Ishikawa (cell line): ENCODE results near the gene DEPDC1B.

Source experiments
- CEBPB ChIP-seq: IDR thresholded peaks from 2 replicates; pipeline ENCODE4 v1.6.1; 2012
- CREB1 ChIP-seq: IDR thresholded peaks from 2 replicates; pipeline ENCODE4 v1.6.1; 2012; ENCODE audit warnings: low read depth
- EP300 ChIP-seq: IDR thresholded peaks from 2 replicates; pipeline ENCODE4 v1.6.1; 2012; ENCODE audit warnings: borderline replicate concordance
- FOXM1 ChIP-seq: IDR thresholded peaks from 2 replicates; pipeline ENCODE4 v1.6.1; 2012; ENCODE audit warnings: low read depth, borderline replicate concordance
- NFIC ChIP-seq: IDR thresholded peaks from 2 replicates; pipeline ENCODE4 v1.6.1; 2012
- RAD21 ChIP-seq: IDR thresholded peaks from 2 replicates; pipeline ENCODE4 v1.6.1; 2012; ENCODE audit warnings: low read depth
- TAF1 ChIP-seq: IDR thresholded peaks from 2 replicates; pipeline ENCODE4 v1.6.1; 2012; ENCODE audit warnings: low read depth, mild to moderate bottlenecking
- YY1 ChIP-seq: IDR thresholded peaks from 2 replicates; pipeline ENCODE4 v1.6.1; 2012; ENCODE audit warnings: low read depth
- ZBTB7A ChIP-seq: IDR thresholded peaks from 2 replicates; pipeline ENCODE4 v1.6.1; 2012; ENCODE audit warnings: low read depth
- TF ChIP-seq, protein P1 (sequence below): IDR thresholded peaks from 2 replicates; pipeline ENCODE4 v1.6.1; 2012

DNA sequence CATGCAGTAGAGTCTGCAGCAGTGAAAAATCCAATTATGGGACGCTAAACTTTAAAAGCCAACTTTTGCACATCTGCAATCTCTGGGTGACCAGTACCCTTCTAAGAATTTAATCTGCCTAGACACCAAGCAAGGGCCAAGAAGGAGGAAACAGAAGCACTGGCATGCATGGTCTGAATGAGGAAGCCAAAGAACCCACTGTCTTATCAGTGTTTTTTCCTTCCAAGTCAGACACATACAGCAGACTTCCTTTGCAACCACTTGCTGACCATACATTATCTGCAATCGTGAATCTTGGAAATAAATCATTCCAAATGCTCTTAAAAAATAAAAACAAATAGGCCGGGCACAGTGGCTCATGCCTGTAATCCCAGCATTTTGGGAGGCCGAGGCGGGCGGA is 65.9 kb downstream of the DEPDC1B start:
- TF ChIP-seq FOXM1 (no peak), EP300 (no peak), TAF1 (no peak), ZBTB7A (no peak), CREB1 (no peak), NFIC (no peak), YY1 (no peak), CEBPB (no peak), RAD21 (no peak)
- TF ChIP-seq, protein P1, sequence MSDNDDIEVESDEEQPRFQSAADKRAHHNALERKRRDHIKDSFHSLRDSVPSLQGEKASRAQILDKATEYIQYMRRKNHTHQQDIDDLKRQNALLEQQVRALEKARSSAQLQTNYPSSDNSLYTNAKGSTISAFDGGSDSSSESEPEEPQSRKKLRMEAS = no peak
